HL-60 (cell line): ENCODE results near the gene FAM120A.

Source experiments
- DNase-seq, 2 experiments: peaks; one replicate each; pipeline ENCODE4 v3.0.0-alpha.2; 2010 to 2020; ENCODE audit warnings: low read depth in 1 of 2, low spot score in 1 of 2
- H3K27ac ChIP-seq: fragments of 250-450 bp; sonication (Bioruptor Pico); replicated peaks from 2 replicates; pipeline ENCODE4 v1.5.1; 2020; ENCODE audit warnings: mild to moderate bottlenecking, moderate library complexity
- H3K27me3 ChIP-seq: fragments of 250-450 bp; sonication (Bioruptor Pico); 2 replicates; pipeline ENCODE4 v1.5.1; 2021; ENCODE audit warnings: mild to moderate bottlenecking, moderate library complexity; ENCODE audit not compliant: insufficient read depth, poor library complexity, severe bottlenecking
- H3K4me3 ChIP-seq: replicated peaks from 2 replicates; pipeline ENCODE4 v1.5.1; 2011; ENCODE audit warnings: mild to moderate bottlenecking, control low read depth, low read length; ENCODE audit not compliant: insufficient read depth
- GABPA ChIP-seq: IDR thresholded peaks from 2 replicates; pipeline ENCODE4 v1.6.1; 2012; ENCODE audit warnings: low read depth
- POLR2AphosphoS5 ChIP-seq: IDR thresholded peaks from 2 replicates; pipeline ENCODE4 v1.6.1; 2012; ENCODE audit warnings: low read depth
- REST ChIP-seq: IDR thresholded peaks from 2 replicates; pipeline ENCODE4 v1.6.1; 2012; ENCODE audit warnings: low read depth; ENCODE audit not compliant: insufficient replicate concordance
- SPI1 ChIP-seq: IDR thresholded peaks from 2 replicates; pipeline ENCODE4 v1.6.1; 2012; ENCODE audit warnings: low read depth, mild to moderate bottlenecking, borderline replicate concordance
- TF ChIP-seq, protein P1 (sequence below): IDR thresholded peaks from one replicate; pipeline ENCODE4 v1.5.1; 2011; ENCODE audit warnings: low read length, control low read depth, inconsistent platforms; ENCODE audit not compliant: insufficient read depth

Gene FAM120A

GRCh38 chr9:93579711-93580516, 128.4 kb downstream of the FAM120A start:
- Histone ChIP-seq H3K4me3 (no peak overlapping the region), H3K27ac (no peak overlapping the region), H3K27me3 (no peaks in the 10 kb centered on the region)
- TF ChIP-seq REST = no peak
- no peak for TF ChIP-seq POLR2AphosphoS5
- TF ChIP-seq, protein P1, sequence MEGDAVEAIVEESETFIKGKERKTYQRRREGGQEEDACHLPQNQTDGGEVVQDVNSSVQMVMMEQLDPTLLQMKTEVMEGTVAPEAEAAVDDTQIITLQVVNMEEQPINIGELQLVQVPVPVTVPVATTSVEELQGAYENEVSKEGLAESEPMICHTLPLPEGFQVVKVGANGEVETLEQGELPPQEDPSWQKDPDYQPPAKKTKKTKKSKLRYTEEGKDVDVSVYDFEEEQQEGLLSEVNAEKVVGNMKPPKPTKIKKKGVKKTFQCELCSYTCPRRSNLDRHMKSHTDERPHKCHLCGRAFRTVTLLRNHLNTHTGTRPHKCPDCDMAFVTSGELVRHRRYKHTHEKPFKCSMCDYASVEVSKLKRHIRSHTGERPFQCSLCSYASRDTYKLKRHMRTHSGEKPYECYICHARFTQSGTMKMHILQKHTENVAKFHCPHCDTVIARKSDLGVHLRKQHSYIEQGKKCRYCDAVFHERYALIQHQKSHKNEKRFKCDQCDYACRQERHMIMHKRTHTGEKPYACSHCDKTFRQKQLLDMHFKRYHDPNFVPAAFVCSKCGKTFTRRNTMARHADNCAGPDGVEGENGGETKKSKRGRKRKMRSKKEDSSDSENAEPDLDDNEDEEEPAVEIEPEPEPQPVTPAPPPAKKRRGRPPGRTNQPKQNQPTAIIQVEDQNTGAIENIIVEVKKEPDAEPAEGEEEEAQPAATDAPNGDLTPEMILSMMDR = no peak
- no peak for TF ChIP-seq GABPA
- no peak for TF ChIP-seq SPI1
- DNase-seq = no peak

GRCh38 chr9:93580654-93581380, 129.3 kb downstream of the FAM120A start:
- no peaks in the 10 kb centered on the region for H3K27me3 ChIP-seq
- DNase-seq = no peak
- H3K4me3 ChIP-seq = no peak overlapping the region
- H3K27ac ChIP-seq = no peak overlapping the region
- TF ChIP-seq POLR2AphosphoS5 = no peak
- no peak for TF ChIP-seq GABPA
- TF ChIP-seq, protein P1 = no peak
- TF ChIP-seq REST = no peak
- TF ChIP-seq SPI1 = no peak

- H3K4me3 ChIP-seq = no peak overlapping the region
- TF ChIP-seq POLR2AphosphoS5 (no peak), REST (no peak), GABPA (no peak), SPI1 (no peak)
- TF ChIP-seq, protein P1 = no peak
- H3K27me3 ChIP-seq = no peaks in the 10 kb centered on the region
- H3K27ac ChIP-seq = no peak overlapping the region
- no peak for DNase-seq
Measured at GRCh38 chr9:93582115-93582514, 130.6 kb downstream of the FAM120A start.
